GM23338 (cell line): ENCODE data around the gene DENND5A. TPM values are rescaled to one million over a fixed set of nuclear protein-coding genes. Genes with fewer than 3 reads are reported as not detected.

Source experiments
- ATAC-seq: fragments of 200-7000 bp; cut with Tn5 transposase; 3 replicates; pipeline ENCODE4 v1.9.1; 2020
- DNase-seq: peaks from one replicate; pipeline ENCODE4 v3.0.0-alpha.2; 2015; ENCODE audit warnings: low spot score
- H2AFZ ChIP-seq: fragments of 200-600 bp; sonication (generic); 2 replicates; pipeline ENCODE4 v1.8.0; 2016; ENCODE audit warnings: antibody characterized with exemption, mild to moderate bottlenecking, moderate library complexity
- H3F3A ChIP-seq: fragments of 200-600 bp; sonication (generic); replicated peaks from 2 replicates; pipeline ENCODE4 v1.8.0; 2017; ENCODE audit warnings: antibody characterized with exemption, mixed run types, low read depth
- H3K27ac ChIP-seq: fragments of 200-600 bp; sonication (generic); 2 replicates; pipeline ENCODE4 v1.6.1; 2016; ENCODE audit warnings: low read depth
- H3K27me3 ChIP-seq: fragments of 200-600 bp; sonication (generic); 2 replicates; pipeline ENCODE4 v1.8.0; 2016; ENCODE audit warnings: mild to moderate bottlenecking, mixed run types, moderate library complexity; ENCODE audit not compliant: insufficient read depth
- H3K36me3 ChIP-seq: fragments of 200-600 bp; sonication (generic); 2 replicates; pipeline ENCODE4 v1.8.0; 2016; ENCODE audit warnings: mild to moderate bottlenecking; ENCODE audit not compliant: insufficient read depth
- H3K4me1 ChIP-seq: fragments of 200-600 bp; sonication (generic); 2 replicates; pipeline ENCODE4 v1.8.0; 2016; ENCODE audit warnings: mild to moderate bottlenecking, moderate library complexity; ENCODE audit not compliant: insufficient read depth
- H3K4me2 ChIP-seq: fragments of 200-600 bp; sonication (generic); 2 replicates; pipeline ENCODE4 v1.7.1; 2017; ENCODE audit warnings: mixed run types
- H3K4me3 ChIP-seq: fragments of 200-600 bp; sonication (generic); 2 replicates; pipeline ENCODE4 v1.6.1; 2016; ENCODE audit warnings: mixed run types
- H3K79me2 ChIP-seq: fragments of 200-600 bp; sonication (generic); replicated peaks from 2 replicates; pipeline ENCODE4 v1.8.0; 2017; ENCODE audit warnings: mild to moderate bottlenecking; ENCODE audit not compliant: insufficient read depth
- H3K9me2 ChIP-seq: fragments of 200-600 bp; sonication (generic); 2 replicates; pipeline ENCODE4 v1.8.0; 2017; ENCODE audit not compliant: insufficient read depth
- H4K20me1 ChIP-seq: fragments of 200-600 bp; sonication (generic); replicated peaks from 2 replicates; pipeline ENCODE4 v1.8.0; 2017; ENCODE audit warnings: mild to moderate bottlenecking; ENCODE audit not compliant: insufficient read depth
- H3K27ac Mint-ChIP-seq: 2 replicates; pipeline ENCODE4 v1.8.0; 2020; ENCODE audit warnings: inconsistent platforms, mild to moderate bottlenecking, moderate library complexity, mixed read lengths
- H3K27me3 Mint-ChIP-seq: 3 replicates; pipeline ENCODE4 v1.8.0; 2022; ENCODE audit warnings: low read depth, mild to moderate bottlenecking, moderate library complexity, mixed read lengths, inconsistent platforms; ENCODE audit not compliant: insufficient read depth, poor library complexity
- H3K36me3 Mint-ChIP-seq: 3 replicates; pipeline ENCODE4 v1.8.0; 2021; ENCODE audit warnings: low read depth, mild to moderate bottlenecking, inconsistent platforms, moderate library complexity, mixed read lengths
- H3K4me1 Mint-ChIP-seq: 3 replicates; pipeline ENCODE4 v1.8.0; 2020; ENCODE audit warnings: mild to moderate bottlenecking, inconsistent platforms, mixed read lengths
- H3K4me3 Mint-ChIP-seq: 3 replicates; pipeline ENCODE4 v1.8.0; 2021; ENCODE audit warnings: moderate library complexity, mild to moderate bottlenecking, inconsistent platforms, mixed read lengths
- H3K9me3 Mint-ChIP-seq: 3 replicates; pipeline ENCODE4 v1.8.0; 2020; ENCODE audit warnings: moderate library complexity, mild to moderate bottlenecking, inconsistent platforms, mixed read lengths
- ETS1 ChIP-seq: IDR thresholded peaks from 2 replicates; pipeline ENCODE4 v1.6.1; 2016; ENCODE audit warnings: antibody characterized with exemption
- EZH2phosphoT487 ChIP-seq: fragments of 200-600 bp; sonication (generic); IDR thresholded peaks from one replicate; pipeline ENCODE4 v1.8.1; 2018; ENCODE audit warnings: antibody characterized with exemption; ENCODE audit not compliant: unreplicated experiment
- NANOG ChIP-seq: IDR thresholded peaks from 2 replicates; pipeline ENCODE4 v1.6.1; 2016; ENCODE audit warnings: antibody characterized with exemption, borderline replicate concordance
- POLR2AphosphoS5 ChIP-seq: IDR thresholded peaks from 2 replicates; pipeline ENCODE4 v1.6.1; 2016; ENCODE audit warnings: antibody characterized with exemption, low read depth
- STAT1 ChIP-seq: IDR thresholded peaks from one replicate; pipeline ENCODE4 v1.6.1; 2016; ENCODE audit warnings: antibody characterized with exemption; ENCODE audit not compliant: unreplicated experiment
- ZNF114 ChIP-seq: fragments of 250-450 bp; sonication (Bioruptor Pico); IDR thresholded peaks from 2 replicates; pipeline ENCODE4 v1.5.0; 2020; ENCODE audit warnings: mild to moderate bottlenecking, moderate library complexity
- ZNF331 ChIP-seq: fragments of 250-450 bp; sonication (Bioruptor Pico); IDR thresholded peaks from 2 replicates; pipeline ENCODE4 v1.5.0; 2020; ENCODE audit warnings: low read depth, mild to moderate bottlenecking, moderate library complexity
- polyA plus RNA-seq: library from polyadenylated mRNA; unstranded; fragments of >200 nt; fragmentation: Nextera tagmentation; extraction: Ambion mirVana; gene quantifications from 2 replicates; pipeline ENCODE4 v1.2.1, GENCODE V29; 2016
- total RNA-seq: library from RNA; depleted of rRNA; stranded (reverse); fragments of >200 nt; shearing (Covaris generic); gene quantifications from 2 replicates; pipeline ENCODE4 v1.2.3, GENCODE V29; 2014
- TF ChIP-seq, protein P1 (sequence below), 2 experiments: fragments of 200-600 bp in 1 of 2; sonication (generic) in 1 of 2; conservative IDR thresholded peaks; 2 replicates each; pipeline versions ENCODE4 v1.5.1 to v1.6.1; 2016 to 2017; ENCODE audit warnings: antibody characterized with exemption in 2 of 2, low read depth in 2 of 2, mild to moderate bottlenecking in 2 of 2, moderate library complexity in 1 of 2
- TF ChIP-seq, protein P2 (sequence below): fragments of 250-450 bp; sonication (Bioruptor Pico); IDR thresholded peaks from 2 replicates; pipeline ENCODE4 v1.5.0; 2020; ENCODE audit warnings: mild to moderate bottlenecking, moderate library complexity

The DENND5A gene
- total and polyA plus RNA-seq, 2 experiments from 2014 or later: 28.1 to 56.3 TPM

- no peaks in the 10 kb centered on the region for H3K9me3 Mint-ChIP-seq
- no peak overlapping the region for H3K4me3 Mint-ChIP-seq
- H3K36me3 ChIP-seq: peaks cover 19% of the 10 kb centered on the region
- TF ChIP-seq POLR2AphosphoS5: no peak
- no peak for TF ChIP-seq ETS1
- no peak for TF ChIP-seq EZH2phosphoT487
- TF ChIP-seq ZNF331 (CRISPR knock-in tag): no peak
- no peak for TF ChIP-seq ZNF114
- peaks cover 2% of the 10 kb centered on the region for H3K27me3 Mint-ChIP-seq
- no peaks in the 10 kb centered on the region for H3K4me1 Mint-ChIP-seq
- H3K4me2 ChIP-seq: no peak overlapping the region
- H3K27ac ChIP-seq: no peak overlapping the region
- no peaks in the 10 kb centered on the region for H4K20me1 ChIP-seq
- no peak overlapping the region for H3K4me3 ChIP-seq
- ATAC-seq (no peak), DNase-seq (no peak)
- H2AFZ ChIP-seq: no peak overlapping the region
- no peaks in the 10 kb centered on the region for H3K27me3 ChIP-seq
- no peaks in the 10 kb centered on the region for H3K9me2 ChIP-seq
- H3K27ac Mint-ChIP-seq: no peak overlapping the region
- H3K36me3 Mint-ChIP-seq: peaks cover 17% of the 10 kb centered on the region
- no peaks in the 10 kb centered on the region for H3K79me2 ChIP-seq
- no peaks in the 10 kb centered on the region for H3F3A ChIP-seq
- no peaks in the 10 kb centered on the region for H3K4me1 ChIP-seq
Observed at GRCh38 chr11:9158898-9159391, 106.2 kb downstream of the DENND5A start.

- no peak overlapping the region for H3K27ac Mint-ChIP-seq
- no peaks in the 10 kb centered on the region for H3K79me2 ChIP-seq
Observed at GRCh38 chr11:9155930-9156329, 109.2 kb downstream of the DENND5A start.

More at GRCh38 chr11:9155930-9156329, 109.2 kb downstream of the DENND5A start:
- Histone ChIP-seq H3K27ac (no peak overlapping the region), H3K4me1 (no peaks in the 10 kb centered on the region), H3F3A (no peaks in the 10 kb centered on the region), H3K36me3 (peaks cover 18% of the 10 kb centered on the region), H3K4me3 (no peak overlapping the region), H3K4me2 (no peak overlapping the region), H3K9me2 (no peaks in the 10 kb centered on the region), H3K27me3 (no peaks in the 10 kb centered on the region), H4K20me1 (no peaks in the 10 kb centered on the region; the same call in 1 of the 2 replicates), H2AFZ (no peak overlapping the region)
- Mint-ChIP-seq H3K4me1 (no peaks in the 10 kb centered on the region), H3K27me3 (peaks cover 2% of the 10 kb centered on the region), H3K4me3 (no peak overlapping the region), H3K36me3 (peaks cover 14% of the 10 kb centered on the region; the same call in 2 of the 3 replicates), H3K9me3 (no peaks in the 10 kb centered on the region)
- DNase-seq (no peak), ATAC-seq (no peak)
- TF ChIP-seq STAT1: no peak
- TF ChIP-seq, protein P1, sequence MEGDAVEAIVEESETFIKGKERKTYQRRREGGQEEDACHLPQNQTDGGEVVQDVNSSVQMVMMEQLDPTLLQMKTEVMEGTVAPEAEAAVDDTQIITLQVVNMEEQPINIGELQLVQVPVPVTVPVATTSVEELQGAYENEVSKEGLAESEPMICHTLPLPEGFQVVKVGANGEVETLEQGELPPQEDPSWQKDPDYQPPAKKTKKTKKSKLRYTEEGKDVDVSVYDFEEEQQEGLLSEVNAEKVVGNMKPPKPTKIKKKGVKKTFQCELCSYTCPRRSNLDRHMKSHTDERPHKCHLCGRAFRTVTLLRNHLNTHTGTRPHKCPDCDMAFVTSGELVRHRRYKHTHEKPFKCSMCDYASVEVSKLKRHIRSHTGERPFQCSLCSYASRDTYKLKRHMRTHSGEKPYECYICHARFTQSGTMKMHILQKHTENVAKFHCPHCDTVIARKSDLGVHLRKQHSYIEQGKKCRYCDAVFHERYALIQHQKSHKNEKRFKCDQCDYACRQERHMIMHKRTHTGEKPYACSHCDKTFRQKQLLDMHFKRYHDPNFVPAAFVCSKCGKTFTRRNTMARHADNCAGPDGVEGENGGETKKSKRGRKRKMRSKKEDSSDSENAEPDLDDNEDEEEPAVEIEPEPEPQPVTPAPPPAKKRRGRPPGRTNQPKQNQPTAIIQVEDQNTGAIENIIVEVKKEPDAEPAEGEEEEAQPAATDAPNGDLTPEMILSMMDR (conservative IDR thresholded peaks at IDR 0.05; ENCODE audit: low read depth in 2 of 2): no peak
- TF ChIP-seq NANOG: no peak
- no peak for TF ChIP-seq ETS1
- TF ChIP-seq, protein P2, sequence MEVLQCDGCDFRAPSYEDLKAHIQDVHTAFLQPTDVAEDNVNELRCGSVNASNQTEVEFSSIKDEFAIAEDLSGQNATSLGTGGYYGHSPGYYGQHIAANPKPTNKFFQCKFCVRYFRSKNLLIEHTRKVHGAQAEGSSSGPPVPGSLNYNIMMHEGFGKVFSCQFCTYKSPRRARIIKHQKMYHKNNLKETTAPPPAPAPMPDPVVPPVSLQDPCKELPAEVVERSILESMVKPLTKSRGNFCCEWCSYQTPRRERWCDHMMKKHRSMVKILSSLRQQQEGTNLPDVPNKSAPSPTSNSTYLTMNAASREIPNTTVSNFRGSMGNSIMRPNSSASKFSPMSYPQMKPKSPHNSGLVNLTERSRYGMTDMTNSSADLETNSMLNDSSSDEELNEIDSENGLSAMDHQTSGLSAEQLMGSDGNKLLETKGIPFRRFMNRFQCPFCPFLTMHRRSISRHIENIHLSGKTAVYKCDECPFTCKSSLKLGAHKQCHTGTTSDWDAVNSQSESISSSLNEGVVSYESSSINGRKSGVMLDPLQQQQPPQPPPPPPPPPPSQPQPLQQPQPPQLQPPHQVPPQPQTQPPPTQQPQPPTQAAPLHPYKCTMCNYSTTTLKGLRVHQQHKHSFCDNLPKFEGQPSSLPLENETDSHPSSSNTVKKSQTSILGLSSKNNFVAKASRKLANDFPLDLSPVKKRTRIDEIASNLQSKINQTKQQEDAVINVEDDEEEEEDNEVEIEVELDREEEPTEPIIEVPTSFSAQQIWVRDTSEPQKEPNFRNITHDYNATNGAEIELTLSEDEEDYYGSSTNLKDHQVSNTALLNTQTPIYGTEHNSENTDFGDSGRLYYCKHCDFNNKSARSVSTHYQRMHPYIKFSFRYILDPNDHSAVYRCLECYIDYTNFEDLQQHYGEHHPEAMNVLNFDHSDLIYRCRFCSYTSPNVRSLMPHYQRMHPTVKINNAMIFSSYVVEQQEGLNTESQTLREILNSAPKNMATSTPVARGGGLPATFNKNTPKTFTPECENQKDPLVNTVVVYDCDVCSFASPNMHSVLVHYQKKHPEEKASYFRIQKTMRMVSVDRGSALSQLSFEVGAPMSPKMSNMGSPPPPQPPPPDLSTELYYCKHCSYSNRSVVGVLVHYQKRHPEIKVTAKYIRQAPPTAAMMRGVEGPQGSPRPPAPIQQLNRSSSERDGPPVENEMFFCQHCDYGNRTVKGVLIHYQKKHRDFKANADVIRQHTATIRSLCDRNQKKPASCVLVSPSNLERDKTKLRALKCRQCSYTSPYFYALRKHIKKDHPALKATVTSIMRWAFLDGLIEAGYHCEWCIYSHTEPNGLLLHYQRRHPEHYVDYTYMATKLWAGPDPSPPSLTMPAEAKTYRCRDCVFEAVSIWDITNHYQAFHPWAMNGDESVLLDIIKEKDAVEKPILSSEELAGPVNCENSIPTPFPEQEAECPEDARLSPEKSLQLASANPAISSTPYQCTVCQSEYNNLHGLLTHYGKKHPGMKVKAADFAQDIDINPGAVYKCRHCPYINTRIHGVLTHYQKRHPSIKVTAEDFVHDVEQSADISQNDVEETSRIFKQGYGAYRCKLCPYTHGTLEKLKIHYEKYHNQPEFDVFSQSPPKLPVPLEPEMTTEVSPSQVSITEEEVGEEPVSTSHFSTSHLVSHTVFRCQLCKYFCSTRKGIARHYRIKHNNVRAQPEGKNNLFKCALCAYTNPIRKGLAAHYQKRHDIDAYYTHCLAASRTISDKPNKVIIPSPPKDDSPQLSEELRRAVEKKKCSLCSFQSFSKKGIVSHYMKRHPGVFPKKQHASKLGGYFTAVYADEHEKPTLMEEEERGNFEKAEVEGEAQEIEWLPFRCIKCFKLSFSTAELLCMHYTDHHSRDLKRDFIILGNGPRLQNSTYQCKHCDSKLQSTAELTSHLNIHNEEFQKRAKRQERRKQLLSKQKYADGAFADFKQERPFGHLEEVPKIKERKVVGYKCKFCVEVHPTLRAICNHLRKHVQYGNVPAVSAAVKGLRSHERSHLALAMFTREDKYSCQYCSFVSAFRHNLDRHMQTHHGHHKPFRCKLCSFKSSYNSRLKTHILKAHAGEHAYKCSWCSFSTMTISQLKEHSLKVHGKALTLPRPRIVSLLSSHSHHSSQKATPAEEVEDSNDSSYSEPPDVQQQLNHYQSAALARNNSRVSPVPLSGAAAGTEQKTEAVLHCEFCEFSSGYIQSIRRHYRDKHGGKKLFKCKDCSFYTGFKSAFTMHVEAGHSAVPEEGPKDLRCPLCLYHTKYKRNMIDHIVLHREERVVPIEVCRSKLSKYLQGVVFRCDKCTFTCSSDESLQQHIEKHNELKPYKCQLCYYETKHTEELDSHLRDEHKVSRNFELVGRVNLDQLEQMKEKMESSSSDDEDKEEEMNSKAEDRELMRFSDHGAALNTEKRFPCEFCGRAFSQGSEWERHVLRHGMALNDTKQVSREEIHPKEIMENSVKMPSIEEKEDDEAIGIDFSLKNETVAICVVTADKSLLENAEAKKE (CRISPR knock-in tag): no peak
- no peak for TF ChIP-seq ZNF331 (CRISPR knock-in tag)
- no peak for TF ChIP-seq EZH2phosphoT487
